ENCODE measurements around the gene ARHGEF33. TPM values are rescaled to one million over a fixed set of nuclear protein-coding genes. Genes with fewer than 3 reads are reported as not detected.

ARHGEF33 gene
- total RNA-seq, 1 donor from 2014 or later: 0.30 TPM

DNA sequence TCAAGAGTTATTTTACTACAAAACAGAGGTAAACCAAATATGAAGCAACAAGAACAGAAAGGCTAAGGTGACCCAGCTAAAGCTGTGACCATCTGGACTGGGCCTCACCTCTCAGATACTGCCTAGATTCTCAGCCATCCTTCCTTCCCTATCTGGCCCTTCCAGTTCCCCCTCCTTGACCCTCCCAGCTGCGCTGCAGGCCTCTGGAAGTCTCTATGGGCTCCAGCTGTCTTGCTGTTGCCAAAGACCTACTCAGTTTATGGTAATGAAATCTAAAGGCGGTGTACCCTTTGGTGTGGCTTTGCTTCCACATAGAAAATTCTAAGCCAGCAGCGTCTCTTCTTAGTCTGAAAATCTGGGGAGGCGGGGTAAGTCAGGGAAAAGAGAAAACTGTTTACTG, 55.7 kb downstream of the ARHGEF33 start:
- Histone ChIP-seq H3K27ac (ENCODE audit: low read depth, low read length) (no peak overlapping the region), H3K9me3 (ENCODE audit: insufficient read depth, low read depth, low read length) (no peaks in the 10 kb centered on the region), H3K27me3 (ENCODE audit: insufficient read depth, low read length) (no peaks in the 10 kb centered on the region), H3K79me2 (ENCODE audit: insufficient read depth, low read length) (no peaks in the 10 kb centered on the region), H3K4me3 (ENCODE audit: insufficient read depth, low read depth, low read length) (no peak overlapping the region), H4K20me1 (ENCODE audit: insufficient read depth, low read length) (no peaks in the 10 kb centered on the region), H3K4me1 (ENCODE audit: insufficient read depth, low read length) (peaks cover 8% of the 10 kb centered on the region), H3K36me3 (ENCODE audit: insufficient read depth, low read length) (no peaks in the 10 kb centered on the region), H3K9ac (ENCODE audit: low read length) (no peak overlapping the region), H2AFZ (ENCODE audit: low read depth, low read length) (no peak overlapping the region), H3K4me2 (ENCODE audit: low read length) (no peak overlapping the region)
- H3K9me3 Mint-ChIP-seq (ENCODE audit: unreplicated experiment): no peaks in the 10 kb centered on the region
- no peak for TF ChIP-seq EZH2 (IDR thresholded peaks at IDR 0.05; ENCODE audit: insufficient read depth, low read length)
- TF ChIP-seq, protein P1, sequence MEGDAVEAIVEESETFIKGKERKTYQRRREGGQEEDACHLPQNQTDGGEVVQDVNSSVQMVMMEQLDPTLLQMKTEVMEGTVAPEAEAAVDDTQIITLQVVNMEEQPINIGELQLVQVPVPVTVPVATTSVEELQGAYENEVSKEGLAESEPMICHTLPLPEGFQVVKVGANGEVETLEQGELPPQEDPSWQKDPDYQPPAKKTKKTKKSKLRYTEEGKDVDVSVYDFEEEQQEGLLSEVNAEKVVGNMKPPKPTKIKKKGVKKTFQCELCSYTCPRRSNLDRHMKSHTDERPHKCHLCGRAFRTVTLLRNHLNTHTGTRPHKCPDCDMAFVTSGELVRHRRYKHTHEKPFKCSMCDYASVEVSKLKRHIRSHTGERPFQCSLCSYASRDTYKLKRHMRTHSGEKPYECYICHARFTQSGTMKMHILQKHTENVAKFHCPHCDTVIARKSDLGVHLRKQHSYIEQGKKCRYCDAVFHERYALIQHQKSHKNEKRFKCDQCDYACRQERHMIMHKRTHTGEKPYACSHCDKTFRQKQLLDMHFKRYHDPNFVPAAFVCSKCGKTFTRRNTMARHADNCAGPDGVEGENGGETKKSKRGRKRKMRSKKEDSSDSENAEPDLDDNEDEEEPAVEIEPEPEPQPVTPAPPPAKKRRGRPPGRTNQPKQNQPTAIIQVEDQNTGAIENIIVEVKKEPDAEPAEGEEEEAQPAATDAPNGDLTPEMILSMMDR (IDR thresholded peaks at IDR 0.05; ENCODE audit: insufficient read depth, low read depth, low read length): no peak
- no peaks in the 10 kb centered on the region for H3K36me3 Mint-ChIP-seq (ENCODE audit: low read depth, unreplicated experiment)
- H3K4me1 Mint-ChIP-seq (ENCODE audit: low read depth, unreplicated experiment): peaks cover 25% of the 10 kb centered on the region
- DNase-seq (ENCODE audit: low read depth): no peak
- no peaks in the 10 kb centered on the region for H3K27me3 Mint-ChIP-seq (ENCODE audit: low read depth, unreplicated experiment)
- H3K27ac Mint-ChIP-seq (ENCODE audit: unreplicated experiment): no peak overlapping the region
- no peak overlapping the region for H3K4me3 Mint-ChIP-seq (ENCODE audit: unreplicated experiment)
- no peak for FAIRE-seq

- H3K4me2 ChIP-seq (ENCODE audit: low read length): no peak overlapping the region
- no peak overlapping the region for H3K9ac ChIP-seq (ENCODE audit: low read length)
- H3K9me3 ChIP-seq (ENCODE audit: insufficient read depth, low read depth, low read length): no peaks in the 10 kb centered on the region
- Mint-ChIP-seq H3K27ac (ENCODE audit: unreplicated experiment) (no peak overlapping the region), H3K9me3 (ENCODE audit: unreplicated experiment) (no peaks in the 10 kb centered on the region), H3K27me3 (ENCODE audit: low read depth, unreplicated experiment) (no peaks in the 10 kb centered on the region), H3K36me3 (ENCODE audit: low read depth, unreplicated experiment) (no peaks in the 10 kb centered on the region), H3K4me1 (ENCODE audit: low read depth, unreplicated experiment) (peaks cover 21% of the 10 kb centered on the region), H3K4me3 (ENCODE audit: unreplicated experiment) (no peak overlapping the region)
- H2AFZ ChIP-seq (ENCODE audit: low read depth, low read length): no peak overlapping the region
- H3K79me2 ChIP-seq (ENCODE audit: insufficient read depth, low read length): no peaks in the 10 kb centered on the region
- DNase-seq (ENCODE audit: low read depth) (no peak), FAIRE-seq (no peak)
- no peaks in the 10 kb centered on the region for H4K20me1 ChIP-seq (ENCODE audit: insufficient read depth, low read length)
- peaks cover 8% of the 10 kb centered on the region for H3K4me1 ChIP-seq (ENCODE audit: insufficient read depth, low read length)
- no peaks in the 10 kb centered on the region for H3K27me3 ChIP-seq (ENCODE audit: insufficient read depth, low read length)
- no peak overlapping the region for H3K27ac ChIP-seq (ENCODE audit: low read depth, low read length)
- H3K4me3 ChIP-seq (ENCODE audit: insufficient read depth, low read depth, low read length): no peak overlapping the region
- TF ChIP-seq, protein P1 (IDR thresholded peaks at IDR 0.05; ENCODE audit: insufficient read depth, low read depth, low read length): no peak
- no peak for TF ChIP-seq EZH2 (IDR thresholded peaks at IDR 0.05; ENCODE audit: insufficient read depth, low read length)
- H3K36me3 ChIP-seq (ENCODE audit: insufficient read depth, low read length): no peaks in the 10 kb centered on the region
These were observed 56.2 kb downstream of the ARHGEF33 start for GRCh38 chr2:38945911-38946310.

DNA sequence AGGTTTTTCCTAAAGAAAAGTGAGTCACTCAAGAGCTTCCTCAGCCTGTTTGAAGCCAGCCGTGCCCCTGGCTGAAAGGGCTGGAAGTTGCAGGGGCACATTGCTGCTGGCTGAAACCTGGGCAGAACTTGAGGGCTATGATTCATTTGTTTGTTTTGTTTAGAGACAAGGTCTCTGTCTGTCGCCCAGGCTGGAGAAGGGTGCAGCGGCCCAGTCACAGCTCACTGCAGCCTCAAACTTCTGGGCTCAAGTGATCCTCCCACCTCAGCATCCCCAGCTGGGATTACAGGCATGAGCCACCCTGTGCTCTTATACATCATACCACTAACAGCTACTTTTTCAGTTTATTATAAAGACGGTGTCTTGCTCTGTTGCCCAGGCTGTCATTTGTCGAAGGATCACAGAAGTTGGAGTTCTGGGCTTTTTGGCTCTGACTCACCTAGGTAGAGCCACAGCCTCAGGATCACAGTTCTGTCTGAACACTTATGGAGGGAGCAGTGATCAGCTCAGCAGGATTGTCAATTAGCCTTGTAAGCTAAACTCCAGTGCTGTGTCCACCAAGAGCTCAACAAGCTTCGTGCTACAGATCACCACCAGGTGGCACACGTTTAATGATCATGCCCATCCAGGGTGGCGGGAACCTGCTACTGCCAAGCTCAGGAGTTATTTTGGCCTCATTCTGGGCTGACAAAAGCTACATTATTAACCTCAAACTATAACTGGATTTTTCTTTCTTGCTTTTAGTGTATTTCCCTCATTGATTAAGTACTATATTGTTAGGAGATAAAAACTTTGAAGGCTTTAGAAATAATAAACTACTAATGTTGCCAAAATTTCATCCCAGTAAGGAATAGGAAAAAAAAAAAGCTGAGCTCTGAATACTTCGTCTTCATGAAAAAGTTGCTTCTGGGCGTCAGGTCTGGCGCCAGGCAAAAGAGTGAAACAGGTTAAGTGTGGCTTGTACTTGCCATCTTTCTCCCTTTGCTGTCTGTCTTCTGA, 57.9 kb downstream of the ARHGEF33 start:
- Histone ChIP-seq H4K20me1 (ENCODE audit: insufficient read depth, low read length) (no peaks in the 10 kb centered on the region), H3K4me2 (ENCODE audit: low read length) (peak overlapping the region; percentile 4), H3K4me3 (ENCODE audit: insufficient read depth, low read depth, low read length) (no peak overlapping the region), H3K36me3 (ENCODE audit: insufficient read depth, low read length) (no peaks in the 10 kb centered on the region), H3K79me2 (ENCODE audit: insufficient read depth, low read length) (no peaks in the 10 kb centered on the region), H3K27me3 (ENCODE audit: insufficient read depth, low read length) (no peaks in the 10 kb centered on the region), H3K9ac (ENCODE audit: low read length) (no peak overlapping the region), H3K9me3 (ENCODE audit: insufficient read depth, low read depth, low read length) (no peaks in the 10 kb centered on the region), H3K27ac (ENCODE audit: low read depth, low read length) (no peak overlapping the region), H3K4me1 (ENCODE audit: insufficient read depth, low read length) (peaks cover 8% of the 10 kb centered on the region), H2AFZ (ENCODE audit: low read depth, low read length) (no peak overlapping the region)
- no peaks in the 10 kb centered on the region for H3K36me3 Mint-ChIP-seq (ENCODE audit: low read depth, unreplicated experiment)
- peaks cover 18% of the 10 kb centered on the region for H3K4me1 Mint-ChIP-seq (ENCODE audit: low read depth, unreplicated experiment)
- FAIRE-seq: no peak
- no peaks in the 10 kb centered on the region for H3K9me3 Mint-ChIP-seq (ENCODE audit: unreplicated experiment)
- H3K4me3 Mint-ChIP-seq (ENCODE audit: unreplicated experiment): no peak overlapping the region
- TF ChIP-seq, protein P1 (IDR thresholded peaks at IDR 0.05; ENCODE audit: insufficient read depth, low read depth, low read length): peak; percentile 79
- no peak for TF ChIP-seq EZH2 (IDR thresholded peaks at IDR 0.05; ENCODE audit: insufficient read depth, low read length)
- peak; percentile 52 for DNase-seq (ENCODE audit: low read depth)
- H3K27ac Mint-ChIP-seq (ENCODE audit: unreplicated experiment): peak overlapping the region; percentile 62
- H3K27me3 Mint-ChIP-seq (ENCODE audit: low read depth, unreplicated experiment): no peaks in the 10 kb centered on the region

Measured in astrocyte (in vitro differentiated cells and primary cell).